H9 (cell line): Measurements from ENCODE around the gene STX17. TPM values are rescaled to one million over a fixed set of nuclear protein-coding genes. Genes with fewer than 3 reads are reported as not detected.

Experiments
- DNase-seq: peaks from one replicate; pipeline ENCODE4 v3.0.0-alpha.2; 2017
- H2AFZ ChIP-seq: one replicate; pipeline ENCODE4 v1.6.1; 2013; ENCODE audit warnings: mild to moderate bottlenecking, low read length, control low read depth, moderate library complexity
- H2AK5ac ChIP-seq: 2 replicates; pipeline ENCODE4 v1.6.1; 2013; ENCODE audit warnings: low read length, control low read depth, mixed read lengths; ENCODE audit not compliant: insufficient read length
- H2BK120ac ChIP-seq: one replicate; pipeline ENCODE4 v1.6.1; 2013; ENCODE audit warnings: low read depth, mild to moderate bottlenecking, low read length, control low read depth, inconsistent platforms; ENCODE audit not compliant: poor library complexity, severe bottlenecking
- H2BK12ac ChIP-seq: 2 replicates; pipeline ENCODE4 v1.6.1; 2013; ENCODE audit warnings: low read length, control low read depth, mixed read lengths, low read depth; ENCODE audit not compliant: insufficient read length
- H2BK15ac ChIP-seq: 2 replicates; pipeline ENCODE4 v1.6.1; 2013; ENCODE audit warnings: low read depth, low read length, control low read depth
- H2BK20ac ChIP-seq: one replicate; pipeline ENCODE4 v1.6.1; 2013; ENCODE audit warnings: low read depth, mild to moderate bottlenecking, low read length, control low read depth, inconsistent platforms; ENCODE audit not compliant: poor library complexity, severe bottlenecking
- H2BK5ac ChIP-seq: 2 replicates; pipeline ENCODE4 v1.6.1; 2013; ENCODE audit warnings: low read length, control low read depth, mixed read lengths; ENCODE audit not compliant: insufficient read length
- H3K14ac ChIP-seq: 2 replicates; pipeline ENCODE4 v1.6.1; 2013; ENCODE audit warnings: low read length, control low read depth; ENCODE audit not compliant: insufficient read depth
- H3K18ac ChIP-seq: 2 replicates; pipeline ENCODE4 v1.6.1; 2013; ENCODE audit warnings: low read depth, mild to moderate bottlenecking, mixed read lengths, low read length, control low read depth; ENCODE audit not compliant: insufficient read length
- H3K23ac ChIP-seq: 2 replicates; pipeline ENCODE4 v1.6.1; 2013; ENCODE audit warnings: low read length, control low read depth, mixed read lengths, low read depth; ENCODE audit not compliant: insufficient read length
- H3K23me2 ChIP-seq: 2 replicates; pipeline ENCODE4 v1.6.1; 2013; ENCODE audit warnings: low read depth, mild to moderate bottlenecking, mixed read lengths, low read length, control low read depth; ENCODE audit not compliant: insufficient read length, poor library complexity, severe bottlenecking
- H3K27ac ChIP-seq: 2 replicates; pipeline ENCODE4 v1.5.1; 2013; ENCODE audit warnings: low read length, control low read depth, mixed read lengths, low read depth; ENCODE audit not compliant: insufficient read length
- H3K27me3 ChIP-seq: 2 replicates; pipeline ENCODE4 v1.6.1; 2013; ENCODE audit warnings: low read length, control low read depth, inconsistent platforms; ENCODE audit not compliant: insufficient read depth
- H3K4ac ChIP-seq: 2 replicates; pipeline ENCODE4 v1.6.1; 2013; ENCODE audit warnings: low read depth, mild to moderate bottlenecking, control low read depth, inconsistent platforms, low read length, moderate library complexity
- H3K4me1 ChIP-seq: 2 replicates; pipeline ENCODE4 v1.6.1; 2013; ENCODE audit warnings: low read length, control low read depth, inconsistent platforms; ENCODE audit not compliant: insufficient read depth
- H3K4me2 ChIP-seq: 2 replicates; pipeline ENCODE4 v1.6.1; 2013; ENCODE audit warnings: low read length, control low read depth, mixed read lengths; ENCODE audit not compliant: insufficient read length, insufficient read depth
- H3K56ac ChIP-seq: 2 replicates; pipeline ENCODE4 v1.6.1; 2013; ENCODE audit warnings: low read depth, mild to moderate bottlenecking, mixed read lengths, low read length, control low read depth; ENCODE audit not compliant: insufficient read length
- H3K79me1 ChIP-seq: 2 replicates; pipeline ENCODE4 v1.6.1; 2013; ENCODE audit warnings: low read depth, mild to moderate bottlenecking, moderate library complexity, low read length, control low read depth, inconsistent platforms; ENCODE audit not compliant: insufficient read depth, poor library complexity, severe bottlenecking
- H3K79me2 ChIP-seq: 2 replicates; pipeline ENCODE4 v1.6.1; 2013; ENCODE audit warnings: low read length, control low read depth, inconsistent platforms; ENCODE audit not compliant: insufficient read depth
- H3K9ac ChIP-seq: 2 replicates; pipeline ENCODE4 v1.6.1; 2013; ENCODE audit warnings: low read length, control low read depth, mixed read lengths; ENCODE audit not compliant: insufficient read length; ENCODE audit errors: extremely low read depth
- H3K9me3 ChIP-seq: one replicate; pipeline ENCODE4 v1.6.1; 2013; ENCODE audit warnings: low read depth, low read length, inconsistent platforms; ENCODE audit not compliant: control insufficient read depth
- H3T11ph ChIP-seq: one replicate; pipeline ENCODE4 v1.6.1; 2013; ENCODE audit warnings: mild to moderate bottlenecking, low read length, control low read depth, inconsistent platforms
- H4K20me1 ChIP-seq: one replicate; pipeline ENCODE4 v1.6.1; 2013; ENCODE audit not compliant: control insufficient read depth, insufficient read length, insufficient read depth
- H4K5ac ChIP-seq: 2 replicates; pipeline ENCODE4 v1.6.1; 2013; ENCODE audit warnings: low read depth, mild to moderate bottlenecking, mixed read lengths, low read length, control low read depth; ENCODE audit not compliant: insufficient read length
- H4K8ac ChIP-seq: replicated peaks from 2 replicates; pipeline ENCODE4 v1.6.1; 2013; ENCODE audit warnings: low read length, control low read depth, mixed read lengths, low read depth; ENCODE audit not compliant: insufficient read length
- H4K91ac ChIP-seq: 2 replicates; pipeline ENCODE4 v1.6.1; 2013; ENCODE audit warnings: low read depth, mild to moderate bottlenecking, moderate library complexity, mixed read lengths, low read length, control low read depth; ENCODE audit not compliant: insufficient read length
- H3K27ac Mint-ChIP-seq, 3 experiments: 2 replicates in 2 of 3; 3 replicates in 1 of 3; pipeline ENCODE4 v1.8.0; 2020 to 2021; ENCODE audit warnings: mixed read lengths in 3 of 3, mild to moderate bottlenecking in 1 of 3, moderate library complexity in 1 of 3
- H3K27me3 Mint-ChIP-seq: 2 replicates; pipeline ENCODE4 v1.8.0; 2021; ENCODE audit warnings: low read depth, mild to moderate bottlenecking, moderate library complexity, mixed read lengths
- H3K36me3 Mint-ChIP-seq, 3 experiments: 2 replicates in 2 of 3; 3 replicates in 1 of 3; pipeline ENCODE4 v1.8.0; 2020 to 2021; ENCODE audit warnings: low read depth in 3 of 3, mixed read lengths in 3 of 3; ENCODE audit not compliant: insufficient read depth in 1 of 3
- H3K4me1 Mint-ChIP-seq, 2 experiments: 2 replicates each; pipeline ENCODE4 v1.8.0; 2020; ENCODE audit warnings: mixed read lengths in 2 of 2
- H3K4me3 Mint-ChIP-seq, 2 experiments: 2 replicates in 1 of 2; 3 replicates in 1 of 2; pipeline ENCODE4 v1.8.0; 2020 to 2021; ENCODE audit warnings: mild to moderate bottlenecking in 2 of 2, mixed read lengths in 2 of 2, moderate library complexity in 1 of 2
- H3K9me3 Mint-ChIP-seq, 2 experiments: 2 replicates in 1 of 2; 3 replicates in 1 of 2; pipeline ENCODE4 v1.8.0; 2020; ENCODE audit warnings: mild to moderate bottlenecking in 2 of 2, mixed read lengths in 2 of 2, moderate library complexity in 1 of 2
- WGBS: extraction: QIAGEN DNeasy Blood & Tissue Kit; methylation state at CpG from one replicate; pipeline ENCODE4 v1.1.7; 2013; ENCODE audit warnings: missing lambda C conversion rate, low lambda C conversion rate, mixed read lengths; ENCODE audit not compliant: insufficient read length; ENCODE audit errors: extremely low coverage; 5-methylcytosine and 5-hydroxymethylcytosine counted together
- total RNA-seq: library from RNA; stranded (reverse); gene quantifications from 2 replicates; pipeline ENCODE4 v1.2.1, GENCODE V29; 2021
- TF ChIP-seq, protein P1 (sequence below): fragments of 200-600 bp; sonication (generic); conservative IDR thresholded peaks from 3 replicates; pipeline ENCODE4 v1.8.0; 2021; ENCODE audit warnings: antibody characterized with exemption, mild to moderate bottlenecking

The STX17 gene
- total RNA-seq, 1 experiment from 2014 or later = 21.2 TPM

DNA sequence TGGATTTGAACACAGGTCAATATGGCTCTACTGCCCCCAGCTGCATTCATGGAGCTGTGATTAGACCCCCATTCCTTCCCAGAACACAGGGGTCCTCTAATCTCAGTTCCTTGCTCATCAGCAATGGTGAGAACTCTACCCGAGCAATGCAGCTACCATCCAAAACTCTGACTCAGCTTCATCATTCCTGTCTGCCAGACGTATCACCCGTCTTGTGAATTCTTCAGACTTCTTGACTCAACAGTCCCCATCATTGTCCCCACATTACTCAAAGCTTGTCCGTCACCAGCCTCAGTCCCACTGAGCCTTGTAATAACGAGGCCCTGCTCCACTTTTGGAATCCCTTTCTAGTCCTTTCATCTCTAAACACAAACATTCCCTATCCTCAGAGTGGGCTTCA, 36.3 kb upstream of the STX17 start:
- no peak overlapping the region for H2BK20ac ChIP-seq
- H4K91ac ChIP-seq = no peak overlapping the region
- no peak for DNase-seq
- no peak overlapping the region for H3K9ac ChIP-seq
- no peak overlapping the region for H2AFZ ChIP-seq
- no peak overlapping the region for H3T11ph ChIP-seq
- H3K4ac ChIP-seq = no peak overlapping the region
- H3K79me2 ChIP-seq = no peaks in the 10 kb centered on the region
- peaks cover 2 to 3% of the 10 kb centered on the region in 2 experiments; a peak in 3 of 4 replicates for H3K4me1 Mint-ChIP-seq
- no peak overlapping the region for H3K14ac ChIP-seq
- no peak overlapping the region for H3K23ac ChIP-seq
- no peak overlapping the region for H3K56ac ChIP-seq
- H3K4me1 ChIP-seq = no peaks in the 10 kb centered on the region
- H4K20me1 ChIP-seq = no peaks in the 10 kb centered on the region
- H2BK120ac ChIP-seq = no peak overlapping the region
- no peaks in the 10 kb centered on the region for H3K23me2 ChIP-seq
- H3K18ac ChIP-seq = no peak overlapping the region
- no CpG with 5 or more reads among the region's 5 CpGs for WGBS
- H4K8ac ChIP-seq = no peak overlapping the region
- H3K79me1 ChIP-seq = no peaks in the 10 kb centered on the region
- H2BK5ac ChIP-seq = no peak overlapping the region
- no peak overlapping the region for H3K27ac Mint-ChIP-seq
- TF ChIP-seq, protein P1, sequence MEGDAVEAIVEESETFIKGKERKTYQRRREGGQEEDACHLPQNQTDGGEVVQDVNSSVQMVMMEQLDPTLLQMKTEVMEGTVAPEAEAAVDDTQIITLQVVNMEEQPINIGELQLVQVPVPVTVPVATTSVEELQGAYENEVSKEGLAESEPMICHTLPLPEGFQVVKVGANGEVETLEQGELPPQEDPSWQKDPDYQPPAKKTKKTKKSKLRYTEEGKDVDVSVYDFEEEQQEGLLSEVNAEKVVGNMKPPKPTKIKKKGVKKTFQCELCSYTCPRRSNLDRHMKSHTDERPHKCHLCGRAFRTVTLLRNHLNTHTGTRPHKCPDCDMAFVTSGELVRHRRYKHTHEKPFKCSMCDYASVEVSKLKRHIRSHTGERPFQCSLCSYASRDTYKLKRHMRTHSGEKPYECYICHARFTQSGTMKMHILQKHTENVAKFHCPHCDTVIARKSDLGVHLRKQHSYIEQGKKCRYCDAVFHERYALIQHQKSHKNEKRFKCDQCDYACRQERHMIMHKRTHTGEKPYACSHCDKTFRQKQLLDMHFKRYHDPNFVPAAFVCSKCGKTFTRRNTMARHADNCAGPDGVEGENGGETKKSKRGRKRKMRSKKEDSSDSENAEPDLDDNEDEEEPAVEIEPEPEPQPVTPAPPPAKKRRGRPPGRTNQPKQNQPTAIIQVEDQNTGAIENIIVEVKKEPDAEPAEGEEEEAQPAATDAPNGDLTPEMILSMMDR = no peak
- no peaks in the 10 kb centered on the region for H3K27me3 ChIP-seq
- no peaks in the 10 kb centered on the region for H3K9me3 Mint-ChIP-seq
- H4K5ac ChIP-seq = no peak overlapping the region
- no peak overlapping the region for H2AK5ac ChIP-seq
- no peaks in the 10 kb centered on the region for H3K9me3 ChIP-seq
- no peak overlapping the region for H3K4me2 ChIP-seq
- H3K27me3 Mint-ChIP-seq = no peaks in the 10 kb centered on the region
- H3K4me3 Mint-ChIP-seq = no peak overlapping the region
- no peaks in the 10 kb centered on the region for H3K36me3 Mint-ChIP-seq
- H3K27ac ChIP-seq = no peak overlapping the region
- no peak overlapping the region for H2BK15ac ChIP-seq
- no peak overlapping the region for H2BK12ac ChIP-seq
